ENCODE measurements around the gene TAF8. TPM values are rescaled to one million over a fixed set of nuclear protein-coding genes. Genes with fewer than 3 reads are reported as not detected.

The TAF8 gene
- total RNA-seq, 2 experiments from 2014 or later, result 46.2 to 50.4 TPM

DNA sequence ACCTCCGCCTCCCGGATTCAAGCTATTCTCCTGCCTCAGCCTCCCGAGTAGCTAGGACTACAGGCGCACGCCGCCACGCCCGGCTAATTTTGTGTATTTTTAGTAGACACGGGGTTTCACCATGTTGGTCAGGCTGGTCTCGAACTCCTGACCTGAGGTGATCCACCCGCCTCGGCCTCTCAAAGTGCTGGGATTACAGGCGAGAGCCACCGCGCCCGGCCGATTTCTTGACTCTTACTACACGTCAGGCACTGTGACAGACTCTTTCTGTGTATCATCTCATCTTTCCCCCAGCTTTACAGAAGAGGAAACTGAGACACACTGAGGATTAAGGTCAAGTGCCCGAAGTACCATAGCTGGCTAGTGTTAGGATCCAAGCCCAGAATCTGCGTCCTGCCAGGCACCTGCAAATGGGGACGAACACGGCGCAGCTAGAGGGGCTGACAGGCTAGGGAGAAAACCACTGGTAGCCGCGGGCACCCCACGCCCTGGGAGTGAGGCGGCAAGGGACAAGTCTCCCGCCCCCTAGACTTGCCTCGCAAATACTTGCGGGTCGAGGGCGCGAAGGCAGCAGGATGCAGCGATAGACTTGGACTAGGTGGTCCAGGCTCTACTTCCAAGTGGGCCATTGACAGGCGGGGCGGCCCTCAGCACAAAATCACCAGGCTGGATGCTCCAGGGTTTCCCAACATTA lies 1.1 kb upstream of the TAF8 start:
- peak overlapping the region; percentile 99 for H3K27ac Mint-ChIP-seq
- H3K4me1 Mint-ChIP-seq, result peaks cover 62% of the 10 kb centered on the region
- DNase-seq (peak; percentile 50), ATAC-seq (ENCODE audit: low read depth) (no peak)
- H3K4me3 Mint-ChIP-seq, result peak overlapping the region; percentile 97
- no peaks in the 10 kb centered on the region for H3K9me3 Mint-ChIP-seq
- POLR2A ChIA-PET, result interaction anchor here (0.5 to 23.6 kb wide), 17 partner anchors 9 to 556 kb away, joined by 3 to 556 read pairs (median 4); partner anchors contain the start of genes CCND3, MED20, PRICKLE4 and TOMM6
- no peaks in the 10 kb centered on the region for H3K27me3 Mint-ChIP-seq
- peaks cover 22% of the 10 kb centered on the region for H3K36me3 Mint-ChIP-seq

GRCh38 chr6:42049948-42050296 lies 402 bp upstream of the TAF8 start:
- Mint-ChIP-seq H3K27me3 (no peaks in the 10 kb centered on the region), H3K9me3 (no peaks in the 10 kb centered on the region), H3K4me1 (peaks cover 58% of the 10 kb centered on the region), H3K36me3 (peaks cover 24% of the 10 kb centered on the region), H3K4me3 (peak overlapping the region; percentile 97), H3K27ac (peak overlapping the region; percentile 99)
- DNase-seq (no peak), ATAC-seq (ENCODE audit: low read depth) (no peak)
- POLR2A ChIA-PET, result interaction anchor here (0.5 to 23.6 kb wide), 18 partner anchors 9 to 1580 kb away, joined by 3 to 556 read pairs (median 4); partner anchors contain the start of genes BICRAL, BYSL, CCND3 and MED20

DNA sequence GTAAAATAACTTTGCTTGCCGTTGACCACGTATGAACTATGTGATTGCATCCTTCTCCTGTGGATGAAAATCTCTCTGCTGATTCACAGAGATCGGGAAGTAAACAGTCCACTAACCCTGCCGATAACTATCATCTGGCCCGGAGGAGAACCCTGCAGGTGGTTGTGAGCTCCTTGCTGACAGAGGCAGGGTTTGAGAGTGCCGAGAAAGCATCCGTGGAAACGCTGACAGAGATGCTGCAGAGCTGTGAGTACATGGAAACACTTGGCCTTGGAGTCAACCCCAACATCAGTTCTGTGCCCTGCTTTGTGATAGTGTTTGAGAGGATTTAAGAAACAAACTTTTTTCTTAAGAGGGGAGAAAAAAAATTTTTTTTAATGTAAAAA lies 937 bp downstream of the TAF8 start:
- ATAC-seq (ENCODE audit: low read depth) (no peak), DNase-seq (no peak)
- H3K9me3 Mint-ChIP-seq, result no peaks in the 10 kb centered on the region
- H3K27me3 Mint-ChIP-seq, result no peaks in the 10 kb centered on the region
- H3K4me3 Mint-ChIP-seq, result peak overlapping the region; percentile 97
- H3K36me3 Mint-ChIP-seq, result peaks cover 31% of the 10 kb centered on the region
- peaks cover 47% of the 10 kb centered on the region for H3K4me1 Mint-ChIP-seq
- peak overlapping the region; percentile 99 for H3K27ac Mint-ChIP-seq
- POLR2A ChIA-PET, result interaction anchor here (0.6 to 23.6 kb wide), 16 partner anchors 11 to 1173 kb away, joined by 3 to 556 read pairs (median 4); partner anchors contain the start of genes BICRAL, BYSL, CCND3 and MED20

GRCh38 chr6:42053601-42054000 lies 3.3 kb downstream of the TAF8 start:
- peaks cover 34% of the 10 kb centered on the region for H3K4me1 Mint-ChIP-seq
- H3K4me3 Mint-ChIP-seq, result no peak overlapping the region
- H3K27ac Mint-ChIP-seq, result no peak overlapping the region
- no peaks in the 10 kb centered on the region for H3K9me3 Mint-ChIP-seq
- peaks cover 48% of the 10 kb centered on the region for H3K36me3 Mint-ChIP-seq
- DNase-seq (no peak), ATAC-seq (ENCODE audit: low read depth) (no peak)
- POLR2A ChIA-PET, result interaction anchor here (0.7 kb wide), 1 partner anchor 14 kb away, joined by 4 read pairs; no protein-coding TSS in a partner anchor
- no peaks in the 10 kb centered on the region for H3K27me3 Mint-ChIP-seq

DNA sequence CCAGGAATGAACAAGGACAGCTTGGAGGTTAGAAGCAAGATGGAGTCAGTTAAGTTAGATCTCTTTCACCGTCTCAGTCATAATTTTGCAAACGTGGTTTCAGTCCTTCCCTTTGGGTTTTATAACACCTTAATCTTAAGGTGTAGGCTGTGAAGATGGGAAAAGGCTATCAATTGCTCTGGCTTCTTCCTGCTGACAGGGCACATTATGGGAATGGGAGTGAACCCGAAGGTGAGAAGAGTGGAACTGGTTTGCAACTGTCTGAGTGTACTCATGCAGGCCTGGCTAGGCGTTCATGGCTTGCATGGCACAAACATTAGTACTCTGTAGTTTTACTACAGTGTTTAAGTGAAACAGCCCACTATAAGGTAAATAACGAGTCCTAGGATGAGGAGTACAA lies 9.4 kb downstream of the TAF8 start:
- DNase-seq (no peak), ATAC-seq (ENCODE audit: low read depth) (no peak)
- no peaks in the 10 kb centered on the region for H3K27me3 Mint-ChIP-seq
- peaks cover 3% of the 10 kb centered on the region for H3K4me1 Mint-ChIP-seq
- peaks cover 58% of the 10 kb centered on the region for H3K36me3 Mint-ChIP-seq
- H3K9me3 Mint-ChIP-seq, result no peaks in the 10 kb centered on the region
- H3K27ac Mint-ChIP-seq, result no peak overlapping the region
- POLR2A ChIA-PET, result no interaction called here
- no peak overlapping the region for H3K4me3 Mint-ChIP-seq

- no peak for ATAC-seq (ENCODE audit: low read depth)
Measured at GRCh38 chr6:42066156-42066675, 15.9 kb downstream of the TAF8 start.

DNA sequence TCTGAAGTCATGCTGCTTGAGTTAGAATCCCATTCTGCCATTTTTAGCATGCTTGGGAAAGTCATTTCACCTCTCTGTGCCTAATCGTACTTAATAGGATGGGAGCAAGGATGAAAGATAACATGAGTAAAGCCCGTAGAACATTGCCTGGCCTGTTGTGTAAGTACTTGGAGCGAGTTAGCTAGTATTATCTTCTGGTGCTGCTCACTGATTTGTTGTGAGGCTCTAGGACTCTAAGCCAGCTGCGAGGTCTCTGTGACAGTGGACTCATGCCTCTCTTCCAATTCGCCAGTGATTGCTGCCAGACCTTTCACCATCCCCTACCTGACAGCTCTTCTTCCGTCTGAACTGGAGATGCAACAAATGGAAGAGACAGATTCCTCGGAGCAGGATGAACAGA lies 17.8 kb downstream of the TAF8 start:
- ATAC-seq (ENCODE audit: low read depth) (no peak), DNase-seq (no peak)
- Mint-ChIP-seq H3K27me3 (no peaks in the 10 kb centered on the region), H3K36me3 (peaks cover 15% of the 10 kb centered on the region), H3K9me3 (no peaks in the 10 kb centered on the region), H3K27ac (no peak overlapping the region), H3K4me3 (no peak overlapping the region), H3K4me1 (peaks cover 2% of the 10 kb centered on the region)
- POLR2A ChIA-PET, result interaction anchor here (0.6 kb wide), 1 partner anchor 18 kb away, joined by 3 read pairs; the partner anchor contains the start of gene TAF8

More at GRCh38 chr6:42066156-42066675, 15.9 kb downstream of the TAF8 start:
- Mint-ChIP-seq H3K9me3 (no peaks in the 10 kb centered on the region), H3K4me3 (no peak overlapping the region), H3K27me3 (no peaks in the 10 kb centered on the region), H3K4me1 (peaks cover 2% of the 10 kb centered on the region), H3K36me3 (peaks cover 13% of the 10 kb centered on the region), H3K27ac (no peak overlapping the region)
- POLR2A ChIA-PET, result no interaction called here
- no peak for DNase-seq

DNA sequence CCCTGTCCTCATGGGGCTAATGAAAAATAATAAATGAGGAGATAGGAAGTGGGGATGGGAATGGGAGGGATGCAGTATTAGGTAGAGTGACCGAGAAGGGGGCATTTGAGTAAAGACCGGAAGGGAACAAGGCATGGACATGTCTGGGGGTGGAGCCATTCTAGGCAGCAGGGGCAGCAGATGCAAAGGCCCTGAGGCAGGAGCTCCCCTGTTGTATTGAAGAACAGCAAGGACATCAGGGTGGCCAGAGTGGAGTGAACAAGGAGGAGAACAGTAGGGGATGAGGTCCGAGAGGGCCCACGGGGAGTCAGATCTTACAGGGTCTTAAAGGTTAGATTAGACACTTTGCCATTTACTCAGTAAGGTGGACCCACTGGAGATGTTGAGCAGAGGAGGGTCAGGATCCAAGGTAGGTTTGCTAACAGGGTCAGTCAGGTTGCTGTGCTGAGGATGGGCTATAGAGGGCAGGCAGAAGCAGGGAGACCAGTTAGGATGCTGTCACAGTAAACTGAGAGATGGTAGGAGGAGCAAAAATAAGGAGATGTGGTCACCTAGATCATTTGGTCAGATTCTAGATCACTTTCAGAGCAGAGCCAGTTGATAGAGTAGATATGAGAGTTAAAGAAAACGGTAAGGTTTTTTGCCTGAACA lies 18.7 kb downstream of the TAF8 start:
- no peak for DNase-seq
- peaks cover 19% of the 10 kb centered on the region for H3K36me3 Mint-ChIP-seq
- POLR2A ChIA-PET, result no interaction called here

GRCh38 chr6:42071881-42072583 lies 21.7 kb downstream of the TAF8 start:
- Mint-ChIP-seq H3K4me3 (no peak overlapping the region), H3K4me1 (no peaks in the 10 kb centered on the region), H3K9me3 (no peaks in the 10 kb centered on the region), H3K36me3 (peaks cover 19% of the 10 kb centered on the region), H3K27me3 (no peaks in the 10 kb centered on the region), H3K27ac (no peak overlapping the region)
- no peak for ATAC-seq (ENCODE audit: low read depth)
- POLR2A ChIA-PET, result no interaction called here
- no peak for DNase-seq

More for the DNA sequence above, 18.7 kb downstream of the TAF8 start:
- Mint-ChIP-seq H3K27me3 (no peaks in the 10 kb centered on the region), H3K4me1 (peaks cover 2% of the 10 kb centered on the region), H3K9me3 (no peaks in the 10 kb centered on the region), H3K4me3 (no peak overlapping the region), H3K27ac (no peak overlapping the region)
- no peak for ATAC-seq (ENCODE audit: low read depth)

DNA sequence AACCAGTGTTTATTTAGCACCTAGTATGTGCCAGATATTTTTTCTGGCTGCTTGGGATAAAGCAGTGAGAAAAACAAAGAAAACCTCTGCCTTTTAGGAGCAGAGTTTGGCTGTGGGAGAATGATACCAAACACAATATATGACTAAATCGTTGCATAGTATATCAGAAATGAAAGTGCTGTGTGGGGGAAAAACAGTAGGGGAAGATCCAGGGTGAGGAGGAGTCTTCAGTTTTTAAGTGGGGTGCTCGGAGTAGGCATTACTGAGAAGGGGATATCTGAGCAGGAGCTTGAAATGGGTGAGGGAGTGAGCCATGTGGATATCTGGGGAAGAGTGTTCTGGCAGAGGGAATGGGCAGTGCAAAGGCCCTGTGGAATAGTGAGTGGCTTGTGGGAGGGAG lies 23.0 kb downstream of the TAF8 start:
- Mint-ChIP-seq H3K27me3 (no peaks in the 10 kb centered on the region), H3K9me3 (no peaks in the 10 kb centered on the region), H3K36me3 (peaks cover 24% of the 10 kb centered on the region), H3K27ac (no peak overlapping the region), H3K4me1 (no peaks in the 10 kb centered on the region), H3K4me3 (no peak overlapping the region)
- no peak for DNase-seq
- POLR2A ChIA-PET, result no interaction called here
- ATAC-seq (ENCODE audit: low read depth), result no peak

DNA sequence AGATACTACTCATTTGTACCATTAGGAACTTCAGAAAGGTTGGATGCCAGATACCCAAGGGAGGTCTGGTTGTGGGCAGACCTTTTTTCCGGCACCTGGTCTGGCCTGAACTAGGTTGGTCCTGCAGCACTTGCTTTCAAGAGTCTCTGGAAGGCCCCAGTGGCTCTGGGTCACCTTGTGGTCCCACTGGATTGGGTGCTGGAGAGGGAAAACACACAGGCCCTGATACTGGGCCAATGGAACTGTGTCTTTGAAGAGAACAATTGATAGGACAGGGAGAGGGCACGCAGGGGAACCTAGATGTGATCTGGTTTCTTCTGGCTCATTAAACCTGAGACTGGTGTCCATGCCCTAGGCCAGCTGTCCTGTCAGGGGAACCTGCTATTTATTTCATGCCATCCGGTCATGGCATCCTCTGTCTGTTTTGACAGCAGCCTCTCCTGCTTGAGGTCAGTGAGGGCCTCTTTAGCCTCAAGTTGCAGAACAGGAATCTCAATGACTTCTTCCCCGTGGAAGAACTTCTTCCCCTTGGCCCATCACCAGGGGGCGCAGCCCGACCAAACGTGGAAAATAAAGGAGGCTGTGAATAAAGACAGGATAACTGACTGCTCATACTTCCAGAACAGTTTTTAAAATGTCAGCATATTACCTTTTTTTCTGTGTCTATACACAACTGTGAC lies 25.0 kb downstream of the TAF8 start:
- no peak for ATAC-seq (ENCODE audit: low read depth)
- Mint-ChIP-seq H3K36me3 (peaks cover 24% of the 10 kb centered on the region), H3K27me3 (no peaks in the 10 kb centered on the region), H3K4me3 (no peak overlapping the region), H3K9me3 (no peaks in the 10 kb centered on the region), H3K4me1 (no peaks in the 10 kb centered on the region), H3K27ac (no peak overlapping the region)
- peak; percentile 65 for DNase-seq
- POLR2A ChIA-PET, result no interaction called here

GRCh38 chr6:42078386-42078785 lies 28.1 kb downstream of the TAF8 start:
- Mint-ChIP-seq H3K9me3 (no peaks in the 10 kb centered on the region), H3K36me3 (peaks cover 16% of the 10 kb centered on the region), H3K27me3 (no peaks in the 10 kb centered on the region), H3K27ac (no peak overlapping the region), H3K4me1 (no peaks in the 10 kb centered on the region), H3K4me3 (no peak overlapping the region)
- DNase-seq, result no peak
- ATAC-seq (ENCODE audit: low read depth), result no peak
- POLR2A ChIA-PET, result no interaction called here

DNA sequence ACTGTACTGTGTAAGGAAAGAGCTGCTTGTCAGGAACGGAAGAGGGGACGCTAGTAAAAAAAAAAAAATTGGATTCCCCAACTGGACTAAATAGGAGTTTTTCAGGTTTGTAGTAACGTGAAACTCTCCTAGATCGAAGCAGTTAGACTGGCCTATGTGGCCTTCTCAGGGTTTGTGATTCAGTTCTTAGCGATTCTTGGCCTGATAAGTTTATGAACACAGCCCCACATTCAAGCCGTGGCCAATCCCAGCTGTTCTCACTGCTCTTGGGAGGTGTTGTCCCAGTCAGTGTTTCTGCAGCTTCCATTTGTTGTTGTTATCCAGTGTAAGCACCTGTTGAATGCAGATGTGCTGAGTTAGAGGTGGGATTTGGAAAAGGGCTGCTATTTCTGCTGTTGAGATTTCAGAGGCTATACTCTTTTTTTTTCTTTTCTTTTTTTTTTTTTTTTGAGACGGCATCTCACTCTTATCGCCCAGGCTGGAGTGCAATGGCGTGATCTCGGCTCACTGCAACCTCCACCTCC lies 29.7 kb downstream of the TAF8 start:
- no peak overlapping the region for H3K4me3 Mint-ChIP-seq
- no peak overlapping the region for H3K27ac Mint-ChIP-seq
- H3K9me3 Mint-ChIP-seq, result no peaks in the 10 kb centered on the region
- no peaks in the 10 kb centered on the region for H3K4me1 Mint-ChIP-seq
- POLR2A ChIA-PET, result no interaction called here
- DNase-seq (no peak), ATAC-seq (ENCODE audit: low read depth) (no peak)
- peaks cover 8% of the 10 kb centered on the region for H3K36me3 Mint-ChIP-seq
- H3K27me3 Mint-ChIP-seq, result no peaks in the 10 kb centered on the region
